Right forelimb (tissue), 1 donor: ENCODE measurements around the gene PINK1.
A peak's percentile ranks its signal among the peaks of the same experiment; 100 is the strongest.
"Not testable (repeated sequence)": the region's sequence is repeated elsewhere in the genome, so short reads cannot be mapped to it uniquely, and the experiment has no call there.

Source experiments
- DNase-seq: peaks from one replicate; pipeline ENCODE4 v3.0.0-alpha.2; 2018

PINK1 gene

GRCh38 chr1:20648438-20648837 lies 15.2 kb downstream of the PINK1 start:
- DNase-seq, result no peak

GRCh38 chr1:20648946-20649345 lies 15.7 kb downstream of the PINK1 start:
- DNase-seq, result no peak

- DNase-seq, result no peak
These were observed 19.0 kb downstream of the PINK1 start for GRCh38 chr1:20652300-20652699.

GRCh38 chr1:20654104-20654690 lies 20.9 kb downstream of the PINK1 start:
- no peak for DNase-seq

- DNase-seq, result no peak
These were observed 23.8 kb downstream of the PINK1 start for GRCh38 chr1:20657024-20657423.

- DNase-seq, result no peak
These were observed 25.1 kb downstream of the PINK1 start for GRCh38 chr1:20658166-20658915.

- DNase-seq, result no peak
These were observed 27.1 kb downstream of the PINK1 start for GRCh38 chr1:20660363-20660762.

- no peak for DNase-seq
These were observed 27.6 kb downstream of the PINK1 start for GRCh38 chr1:20660847-20661206.

GRCh38 chr1:20661207-20662109 lies 28.2 kb downstream of the PINK1 start, which contains the start of gene DDOST:
Gene DDOST (minus strand): TSS chr1:20661369. CDS start chr1:20661350, 19 bp downstream.
- peak; percentile 96 for DNase-seq

- DNase-seq, result no peak
These were observed 28.8 kb downstream of the PINK1 start for GRCh38 chr1:20662110-20662475.

GRCh38 chr1:20663365-20663764 lies 30.1 kb downstream of the PINK1 start:
- no peak for DNase-seq

- no peak for DNase-seq
These were observed 30.9 kb downstream of the PINK1 start for GRCh38 chr1:20663969-20664715.

GRCh38 chr1:20665726-20666125 lies 32.5 kb downstream of the PINK1 start:
- no peak for DNase-seq

GRCh38 chr1:20666146-20666545 lies 32.9 kb downstream of the PINK1 start:
- DNase-seq, result no peak

GRCh38 chr1:20666804-20667203 lies 33.5 kb downstream of the PINK1 start:
- no peak for DNase-seq

GRCh38 chr1:20668581-20668980 lies 35.3 kb downstream of the PINK1 start:
- DNase-seq, result no peak

GRCh38 chr1:20670936-20671335 lies 37.7 kb downstream of the PINK1 start:
- no peak for DNase-seq

GRCh38 chr1:20672265-20672632 lies 39.0 kb downstream of the PINK1 start:
- no peak for DNase-seq

- not testable (repeated sequence) for DNase-seq
These were observed 40.4 kb downstream of the PINK1 start for GRCh38 chr1:20673626-20674025.

GRCh38 chr1:20678599-20678998 lies 45.3 kb downstream of the PINK1 start:
- DNase-seq, result no peak

- DNase-seq, result no peak
These were observed 47.0 kb downstream of the PINK1 start for GRCh38 chr1:20680269-20680668.

- DNase-seq, result no peak
These were observed 48.7 kb downstream of the PINK1 start for GRCh38 chr1:20681999-20682398.
